SKM-1 (cell line): ENCODE results near the gene SLC7A11.

ENCODE experiments used
- DNase-seq: peaks from one replicate; lab custom pipeline; 2025; ENCODE audit not compliant: unreplicated experiment; lab: John Stamatoyannopoulos, UW

Gene SLC7A11

DNA sequence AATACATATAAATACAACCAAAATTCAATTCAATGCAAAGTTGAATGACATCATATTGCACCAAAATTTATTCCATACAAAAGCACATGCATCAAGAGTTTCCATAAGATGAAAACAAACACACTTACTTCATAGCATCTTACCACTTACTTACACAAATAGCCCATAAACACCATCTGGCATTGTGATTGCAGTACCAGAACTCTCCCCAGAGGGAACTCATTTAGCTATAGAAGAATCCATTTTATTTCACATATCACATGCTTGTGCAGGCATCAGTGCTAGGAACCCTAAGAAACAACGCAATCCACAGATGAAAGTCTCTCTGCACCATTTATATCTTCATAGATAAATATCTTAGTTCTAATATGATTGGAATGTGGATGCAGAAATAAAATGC, 77.9 kb downstream of the SLC7A11 start:
- no peak for DNase-seq

DNA sequence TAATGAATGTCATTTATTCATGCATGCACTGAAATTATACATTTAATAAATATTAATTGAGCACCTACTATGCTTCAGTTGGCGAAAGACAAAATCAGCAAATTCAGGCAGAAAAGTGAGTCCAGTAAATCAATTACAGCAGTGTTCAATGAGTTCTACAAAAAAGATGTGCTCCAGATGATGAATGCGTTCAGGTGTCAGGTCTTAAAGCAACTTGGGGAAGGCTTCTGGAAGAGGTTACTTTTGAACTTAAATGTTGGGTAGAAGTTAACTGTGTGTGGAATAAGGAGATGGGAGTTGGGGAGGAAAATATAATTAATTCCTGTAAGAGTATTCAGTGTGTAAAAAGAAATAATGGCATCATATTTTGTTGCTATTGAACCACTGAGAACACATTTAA, 79.0 kb downstream of the SLC7A11 start:
- DNase-seq = no peak

DNA sequence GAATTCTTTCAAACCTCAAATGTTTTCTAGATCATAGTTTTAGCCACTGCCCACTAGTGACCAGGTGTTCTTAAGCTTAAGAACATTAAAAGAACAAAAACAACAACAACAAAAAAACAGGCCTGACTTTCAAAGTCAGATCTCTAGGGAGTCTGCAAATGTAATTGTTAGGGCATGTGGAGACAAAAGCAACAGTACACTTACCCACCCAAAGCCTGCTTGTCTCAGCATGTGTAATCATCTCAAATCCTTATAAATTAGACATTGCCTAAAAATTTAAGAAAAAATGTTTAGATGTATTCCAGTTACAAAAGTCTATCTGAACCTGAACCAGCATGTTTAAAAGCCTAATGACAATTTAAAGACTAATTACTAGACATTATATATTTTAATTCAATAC, 79.9 kb downstream of the SLC7A11 start:
- DNase-seq = no peak

DNA sequence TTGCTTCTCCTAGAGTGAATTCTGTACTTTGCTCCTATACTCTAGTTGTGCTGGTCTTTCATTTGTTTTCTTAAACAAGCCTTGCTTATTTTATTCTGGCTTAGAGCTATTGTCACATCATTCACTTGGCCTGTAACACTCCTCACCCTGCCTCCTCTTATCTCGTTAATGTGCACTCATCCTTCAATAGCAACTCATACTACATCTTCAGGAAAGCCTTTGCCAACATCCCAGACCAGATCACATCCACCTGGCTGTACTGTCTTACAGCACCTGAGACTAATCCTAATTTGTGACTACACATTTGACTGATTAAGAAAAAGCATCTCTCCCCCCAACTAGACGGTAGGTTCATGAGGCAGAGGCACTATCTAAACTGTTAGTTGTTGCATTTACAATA, 80.8 kb downstream of the SLC7A11 start:
- DNase-seq = no peak

DNA sequence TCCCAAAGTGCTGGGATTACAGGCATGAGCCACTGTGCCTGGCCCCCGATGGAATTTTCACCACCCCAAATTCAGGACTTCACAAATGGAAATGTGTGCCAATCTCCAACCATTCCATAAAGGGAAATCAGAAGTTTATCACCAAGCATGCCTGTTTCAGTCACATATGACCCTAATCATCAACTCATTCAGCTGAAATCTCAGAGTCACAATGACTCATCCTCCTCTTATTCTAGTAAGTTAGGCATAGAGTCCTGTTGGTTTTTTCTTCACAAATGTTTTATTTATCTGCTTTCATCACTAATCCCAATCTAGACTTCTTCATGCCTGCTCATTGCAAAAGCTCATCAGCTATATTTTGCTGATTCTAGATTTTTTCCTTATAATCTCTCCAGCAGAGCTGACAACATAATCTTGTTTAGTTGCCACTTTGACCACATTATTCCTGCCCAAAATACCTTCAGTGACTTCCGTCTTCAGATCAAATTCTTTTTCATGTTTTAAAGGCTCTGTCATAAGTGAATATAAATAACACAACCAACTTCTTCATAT, 83.3 kb downstream of the SLC7A11 start:
- DNase-seq = no peak

DNA sequence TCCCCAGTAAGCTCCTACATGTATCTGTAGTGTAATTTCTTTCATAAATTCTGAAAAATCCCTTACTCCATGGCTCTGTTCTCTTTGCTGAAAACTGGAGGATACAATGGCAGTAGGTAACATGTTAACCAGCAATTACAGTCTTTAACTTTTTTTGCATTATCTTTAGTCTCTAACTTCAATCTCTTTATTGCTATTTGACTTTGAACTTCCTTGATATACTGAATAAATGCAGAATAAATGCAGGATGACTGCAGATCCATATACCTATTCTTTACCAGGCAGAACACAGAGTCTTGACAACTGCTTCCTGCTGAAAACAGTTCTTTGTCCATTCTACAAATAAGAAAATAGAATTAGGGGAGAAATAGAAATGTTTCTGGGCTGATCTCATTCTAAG, 101.3 kb downstream of the SLC7A11 start:
- DNase-seq = no peak

DNA sequence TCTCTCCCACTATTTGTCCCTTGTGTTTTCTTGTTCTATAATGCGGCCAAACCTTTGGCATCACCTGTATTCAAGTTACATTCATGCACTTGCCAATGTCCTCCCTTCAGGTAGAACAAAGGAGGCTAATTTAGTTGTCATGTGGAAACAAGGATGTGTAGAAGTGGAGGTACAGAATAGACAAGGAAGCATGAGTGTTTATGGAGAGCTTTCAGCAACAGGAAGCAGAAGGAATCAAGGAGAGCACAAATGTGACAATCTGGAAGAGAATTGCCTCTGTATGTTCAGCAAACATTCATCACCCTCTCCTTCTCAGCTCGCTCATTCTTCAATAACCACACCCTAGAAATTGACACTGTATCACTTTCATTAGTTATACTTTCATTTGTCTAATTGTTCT, 103.4 kb downstream of the SLC7A11 start:
- no peak for DNase-seq

DNA sequence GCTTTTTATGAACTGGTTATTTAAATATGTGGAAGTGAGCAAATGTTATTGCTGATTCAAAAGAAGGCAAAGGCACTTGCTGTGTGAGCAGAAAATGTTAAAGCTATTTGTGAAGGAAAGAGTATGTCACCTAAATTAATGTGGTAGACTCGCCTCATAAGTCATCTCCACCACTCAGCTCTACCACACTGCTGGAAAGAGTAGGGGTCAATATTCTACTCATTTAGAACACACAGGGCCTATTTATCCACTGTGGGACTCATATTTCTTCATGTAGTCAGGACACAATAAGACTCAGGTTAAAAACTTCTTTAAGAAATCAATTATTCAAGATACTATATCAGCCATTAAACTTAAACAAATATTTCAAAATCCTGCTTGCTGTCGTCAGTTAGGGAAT, 106.5 kb downstream of the SLC7A11 start:
- no peak for DNase-seq

DNA sequence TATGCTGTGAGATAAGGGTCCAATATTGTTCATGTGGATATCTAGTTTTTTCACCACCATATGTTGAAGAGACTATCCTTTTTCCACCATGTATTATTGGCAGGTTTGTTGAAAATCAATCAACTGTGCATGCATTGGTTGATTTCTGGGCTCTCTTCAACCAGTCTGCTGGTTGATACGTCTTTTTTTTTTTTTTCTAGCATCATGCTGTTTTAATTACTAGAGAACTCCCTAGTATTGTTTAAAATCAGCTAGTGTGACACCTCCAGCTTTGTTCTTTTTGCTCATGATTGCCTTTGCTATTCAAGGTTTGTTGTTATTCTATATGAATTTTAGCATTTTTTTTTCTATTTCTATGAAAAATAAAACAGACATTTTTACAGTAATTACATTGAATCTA, 123.9 kb downstream of the SLC7A11 start:
- DNase-seq = no peak

DNA sequence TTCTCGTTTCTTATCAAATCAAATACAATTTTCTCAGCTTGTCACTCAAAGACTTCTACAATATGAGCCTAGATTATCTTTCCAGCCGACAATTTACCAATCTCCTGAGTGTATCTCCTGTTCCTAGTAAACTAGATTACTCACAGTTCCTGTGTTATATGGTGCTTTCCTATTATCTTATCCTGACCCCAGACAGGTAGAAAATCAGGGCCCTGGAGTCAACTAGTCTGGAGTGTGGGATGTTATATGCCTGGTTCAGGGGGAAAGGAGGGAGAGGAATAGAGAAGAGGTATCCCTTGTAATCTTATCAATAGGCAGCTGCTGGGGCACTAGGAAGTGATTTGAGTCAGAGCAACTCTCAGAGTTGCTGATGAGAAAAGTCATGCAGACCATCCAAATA, 127.1 kb downstream of the SLC7A11 start:
- DNase-seq = no peak

DNA sequence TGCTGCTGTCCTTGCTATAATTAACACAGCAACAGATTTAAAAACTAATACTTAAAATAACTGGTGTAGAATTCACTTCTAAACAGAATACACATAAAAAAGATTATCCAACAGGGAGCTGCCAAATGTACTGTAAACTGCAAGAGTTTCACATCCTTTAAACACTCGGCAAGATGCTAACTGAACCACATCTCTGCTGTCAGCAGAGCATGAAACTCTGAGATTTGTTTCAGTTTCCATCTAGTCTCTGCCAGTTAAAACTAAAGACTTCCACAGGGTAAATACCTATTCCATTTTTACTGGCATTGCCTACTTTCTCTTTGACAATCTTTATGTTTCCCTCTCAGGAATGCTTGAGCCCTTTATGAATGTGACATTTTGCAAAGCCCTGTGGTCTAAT, 127.7 kb downstream of the SLC7A11 start:
- no peak for DNase-seq
